ENCODE results near the gene GJD2.

GRCh38 chr15:34768530-34768929 is 13.7 kb upstream of the GJD2 start:
- TF ChIP-seq CTCF (conservative IDR thresholded peaks at IDR 0.05; ENCODE audit: low read length) (no peak), EZH2phosphoT487 (IDR thresholded peaks at IDR 0.05; ENCODE audit: borderline replicate concordance) (no peak)

Measured in Loucy (cell line).